GM08714 (cell line): ENCODE results near the gene ACTA1.

ENCODE experiments used
- H3K4me3 ChIP-seq: fragments of 200-500 bp; sonication (Bioruptor generic); 2 replicates; pipeline ENCODE4 v1.5.1; 2014; ENCODE audit warnings: mild to moderate bottlenecking, low read length, inconsistent platforms
- ZNF274 ChIP-seq: IDR thresholded peaks from 2 replicates; pipeline ENCODE4 v1.6.1; 2012; ENCODE audit warnings: mild to moderate bottlenecking, low read depth, low read length

The ACTA1 gene

DNA sequence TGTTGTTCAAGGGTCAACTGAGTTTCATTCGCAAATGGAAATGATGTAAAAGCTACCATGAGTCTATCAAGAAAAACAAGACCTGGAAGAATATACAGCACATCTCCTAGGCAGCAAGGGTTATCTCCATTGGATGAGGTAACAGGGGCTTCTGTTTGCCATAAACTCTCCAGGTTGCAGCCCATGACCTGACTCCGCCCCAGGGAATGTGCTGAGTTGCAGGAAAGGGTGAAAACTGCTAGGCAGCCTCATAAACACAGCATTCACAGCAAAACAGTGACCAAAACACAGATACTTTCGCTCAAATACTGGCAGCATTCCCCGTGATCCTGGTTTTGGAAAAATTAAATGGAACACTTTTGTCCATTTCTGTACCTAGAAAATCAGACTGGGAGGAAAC is 20.2 kb upstream of the ACTA1 start:
- H3K4me3 ChIP-seq, result no peak overlapping the region
- TF ChIP-seq ZNF274, result no peak

DNA sequence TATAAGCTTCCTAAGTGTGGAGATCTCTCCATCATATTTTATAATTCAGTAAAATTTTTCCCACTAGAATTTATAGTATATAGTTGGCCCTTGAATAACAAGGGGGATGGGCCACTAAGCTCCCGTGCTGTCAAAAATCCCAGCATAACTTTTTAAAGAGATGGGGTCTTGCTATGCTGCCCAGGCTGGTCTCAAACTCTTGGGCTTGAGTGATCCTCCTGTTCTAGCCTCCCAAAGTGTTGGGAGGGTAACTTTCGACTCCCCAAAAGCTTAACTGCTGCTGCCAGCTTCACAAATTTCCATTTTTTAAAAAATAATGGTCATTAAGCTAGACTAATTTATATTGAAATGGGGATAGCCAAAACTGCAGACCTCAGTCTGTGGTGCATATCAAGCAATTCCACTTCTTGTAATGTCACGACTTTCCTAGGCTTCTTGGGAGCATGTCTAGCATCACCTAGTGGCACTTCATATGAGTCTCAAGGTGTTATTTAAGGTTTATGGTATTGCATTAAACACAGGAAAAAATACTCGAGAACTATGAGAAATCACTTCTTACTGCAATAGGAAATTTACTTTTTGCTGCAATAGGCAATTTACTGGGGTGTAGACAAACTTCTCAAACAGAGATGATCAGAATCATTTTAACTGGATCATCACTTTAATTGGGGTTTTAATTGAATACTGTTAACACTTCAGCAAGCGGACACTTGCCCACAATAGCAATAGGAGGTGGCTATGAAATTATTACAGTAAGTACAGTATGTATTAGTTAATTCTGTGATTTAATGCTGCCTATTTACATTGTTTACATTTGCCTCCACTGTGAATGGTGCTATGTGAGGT is 19.3 kb upstream of the ACTA1 start:
- no peak for TF ChIP-seq ZNF274
- H3K4me3 ChIP-seq, result no peak overlapping the region

DNA sequence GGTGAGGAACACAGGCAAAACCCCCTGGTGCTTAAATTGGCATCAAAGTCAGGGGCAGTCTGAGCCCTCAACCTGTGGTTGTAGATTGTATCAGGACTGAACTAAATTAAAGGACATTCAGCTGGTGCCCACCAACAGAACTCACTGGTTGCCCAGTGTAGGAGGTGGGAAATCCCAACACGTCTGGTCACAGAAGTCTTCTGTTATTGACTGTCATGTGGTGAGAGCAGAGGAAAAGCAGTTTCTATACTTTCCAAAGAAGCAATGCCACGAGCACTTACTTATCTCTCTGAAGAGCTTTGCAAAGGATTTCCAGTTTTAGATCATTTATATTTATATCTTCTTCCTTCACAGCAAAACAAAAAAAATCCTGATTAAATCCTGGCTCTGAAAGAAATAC is 15.0 kb upstream of the ACTA1 start:
- no peak for TF ChIP-seq ZNF274
- H3K4me3 ChIP-seq, result no peak overlapping the region

DNA sequence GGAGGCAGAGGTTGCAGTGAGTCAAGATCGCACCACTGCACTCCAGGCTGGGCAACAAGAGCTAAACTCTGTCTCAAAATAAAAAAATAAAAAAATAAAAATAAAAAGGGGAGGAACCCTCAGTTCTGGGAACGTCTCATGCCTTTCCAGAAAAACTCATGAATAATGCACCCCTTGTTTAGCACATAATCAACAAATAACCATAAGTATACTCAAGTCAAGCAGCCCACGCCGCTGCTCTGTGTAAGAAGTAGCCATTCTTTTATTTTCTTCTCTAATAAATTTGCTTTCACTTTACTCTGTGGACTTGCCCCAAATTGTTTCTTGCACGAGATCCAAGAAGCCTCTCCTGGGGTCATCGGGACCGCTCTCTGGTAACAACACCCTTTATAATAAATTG is 14.5 kb upstream of the ACTA1 start:
- no peak overlapping the region for H3K4me3 ChIP-seq
- TF ChIP-seq ZNF274, result no peak

DNA sequence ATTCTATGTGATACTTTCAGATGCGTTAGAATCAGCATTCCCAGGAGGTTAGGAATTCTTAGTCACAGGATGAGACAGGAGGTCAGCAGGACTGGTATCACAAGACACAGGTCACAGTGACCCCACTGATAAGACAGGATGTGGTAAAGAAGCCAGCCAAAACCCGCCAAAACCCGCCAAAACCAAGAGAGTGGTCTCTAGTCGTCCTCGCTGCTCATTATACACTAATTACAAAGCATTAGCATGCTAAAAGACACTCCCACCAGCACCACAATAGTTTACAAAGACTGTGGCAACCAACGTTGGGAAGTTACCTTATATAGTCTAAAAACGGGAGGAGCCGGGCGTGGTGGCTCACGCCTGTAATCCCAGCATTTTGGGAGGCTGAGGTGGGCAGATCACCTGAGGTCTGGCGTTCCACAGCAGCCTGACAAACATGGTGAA is 13.9 kb upstream of the ACTA1 start:
- H3K4me3 ChIP-seq, result no peak overlapping the region
- TF ChIP-seq ZNF274, result no peak

DNA sequence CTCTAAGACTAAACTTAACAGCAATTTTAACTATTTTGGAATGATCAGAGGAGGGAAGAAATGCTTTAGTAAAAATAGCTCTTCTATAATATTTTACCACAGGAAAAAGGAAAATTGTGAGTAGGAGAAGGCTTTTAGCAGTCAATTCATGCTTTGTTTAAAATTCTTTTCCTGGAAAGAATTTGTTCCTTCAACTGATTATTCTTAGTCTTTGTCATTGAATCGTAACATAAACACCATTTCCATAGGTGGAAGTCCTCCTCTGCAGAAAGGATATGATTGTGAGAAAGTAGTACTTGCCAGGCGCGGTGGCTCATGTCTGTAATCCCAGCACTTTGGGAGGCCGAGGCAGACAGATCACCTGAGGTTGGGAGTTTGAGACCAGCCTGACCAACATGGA is 11.9 kb upstream of the ACTA1 start:
- H3K4me3 ChIP-seq, result no peak overlapping the region
- TF ChIP-seq ZNF274, result no peak

DNA sequence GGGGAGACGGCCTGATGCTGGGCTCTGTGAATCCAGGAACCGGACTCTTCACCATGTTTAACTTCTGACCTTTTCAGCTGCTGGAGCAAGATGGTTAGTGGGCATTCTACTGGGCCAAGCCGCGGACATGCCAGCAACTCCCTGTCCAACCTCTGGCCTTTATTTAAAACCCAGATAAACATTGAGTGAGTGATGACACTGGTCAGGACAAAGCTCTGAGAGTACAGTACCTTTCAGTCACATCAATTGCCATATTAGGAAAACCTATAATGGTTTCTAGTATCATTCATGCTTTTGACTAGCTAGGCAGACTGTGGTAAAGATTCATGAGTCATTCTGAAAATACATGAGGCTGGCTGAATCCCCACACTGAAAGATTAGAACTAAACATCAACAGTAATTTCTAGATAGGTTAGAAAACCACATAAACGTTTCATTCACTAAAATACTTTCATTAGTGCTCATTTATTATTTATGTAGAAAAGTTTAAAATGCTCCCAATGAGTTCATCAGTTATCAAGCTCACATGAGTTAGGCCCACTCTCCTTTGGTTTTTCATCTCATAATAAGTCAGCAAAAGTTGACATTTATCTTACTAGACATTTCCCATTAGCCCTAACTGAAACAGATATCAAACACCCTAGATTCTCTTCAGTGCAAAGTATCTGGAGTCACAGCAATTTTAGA is 7.1 kb upstream of the ACTA1 start:
- H3K4me3 ChIP-seq, result no peak overlapping the region
- no peak for TF ChIP-seq ZNF274

DNA sequence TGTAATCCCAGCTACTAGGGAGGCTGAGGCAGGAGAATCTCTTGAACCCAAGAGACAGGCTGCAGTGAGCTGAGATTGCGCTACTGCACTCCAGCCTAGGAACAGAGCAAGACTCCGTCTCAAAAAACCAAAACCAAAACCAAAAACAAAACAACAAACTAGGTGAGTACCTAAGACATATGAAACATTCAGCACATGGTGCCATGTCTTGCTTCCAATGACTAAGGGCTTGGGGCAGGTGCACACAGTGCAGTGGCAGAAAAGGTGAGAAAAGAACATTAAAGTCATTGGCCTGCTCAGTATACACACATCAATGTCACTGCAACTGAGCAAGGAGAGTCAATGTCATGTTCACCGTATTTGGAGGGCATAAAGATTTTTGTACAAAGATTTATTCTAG is 4.1 kb upstream of the ACTA1 start:
- no peak overlapping the region for H3K4me3 ChIP-seq
- no peak for TF ChIP-seq ZNF274

DNA sequence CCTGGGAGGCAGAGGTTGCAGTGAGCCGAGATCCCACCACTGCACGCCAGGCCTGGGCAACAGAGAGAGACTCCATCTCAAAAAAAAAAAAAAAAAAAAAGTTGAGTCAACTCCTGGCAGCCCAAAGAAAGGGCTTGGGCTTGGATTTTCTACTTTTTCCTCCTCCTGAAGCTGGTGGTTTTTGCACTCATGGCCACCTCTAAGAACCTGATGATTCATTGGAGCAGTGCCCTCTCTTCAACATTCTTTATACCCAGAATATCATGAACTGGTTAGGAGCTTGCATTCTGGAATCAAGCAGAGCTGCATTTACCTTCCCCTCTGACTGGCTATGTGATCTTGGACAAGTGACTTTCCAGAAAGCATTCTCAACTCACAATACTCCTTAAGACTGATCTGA is 3.5 kb upstream of the ACTA1 start:
- TF ChIP-seq ZNF274, result no peak
- no peak overlapping the region for H3K4me3 ChIP-seq

DNA sequence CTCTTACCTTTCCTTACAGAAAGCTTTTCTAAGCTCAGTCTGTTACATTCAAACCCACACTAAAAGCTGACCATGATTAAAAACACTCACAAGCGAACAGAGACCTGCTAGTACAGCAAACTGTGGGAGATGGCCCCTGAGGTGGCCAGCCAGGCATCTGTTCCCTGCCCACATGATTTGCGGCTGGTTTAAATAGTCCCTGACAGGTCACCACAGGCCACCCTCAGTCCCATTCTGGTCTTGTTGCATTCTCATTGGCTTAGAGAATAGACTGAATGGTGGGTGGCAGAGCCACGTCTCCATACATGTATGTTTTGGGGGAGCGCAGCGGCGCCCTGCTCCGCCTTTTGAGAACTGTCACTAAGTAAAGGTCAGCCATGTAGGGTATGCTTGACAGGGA is 2.3 kb upstream of the ACTA1 start:
- H3K4me3 ChIP-seq, result no peak overlapping the region
- no peak for TF ChIP-seq ZNF274

DNA sequence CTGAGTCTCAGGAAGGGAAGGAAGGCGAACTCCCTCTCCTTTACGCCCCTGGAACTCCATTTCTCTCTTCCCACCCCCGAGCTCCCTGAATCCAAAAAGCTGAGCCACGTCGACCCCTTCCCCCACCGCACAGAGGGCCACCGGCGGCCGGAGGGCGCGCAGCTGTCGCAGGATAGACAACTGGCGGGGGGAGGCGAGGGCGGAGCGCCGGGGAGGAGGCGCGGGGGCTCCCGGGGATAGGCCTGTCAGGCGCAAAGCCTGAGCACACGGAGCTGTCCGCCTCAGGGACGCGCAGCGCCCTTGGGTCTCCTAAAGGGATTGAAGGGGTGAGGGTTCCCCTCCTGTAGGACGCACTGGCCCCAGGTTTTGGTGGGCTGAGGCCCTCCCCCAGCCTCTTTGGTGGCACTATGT is 752 bp upstream of the ACTA1 start:
- TF ChIP-seq ZNF274, result no peak
- H3K4me3 ChIP-seq, result no peak overlapping the region

DNA sequence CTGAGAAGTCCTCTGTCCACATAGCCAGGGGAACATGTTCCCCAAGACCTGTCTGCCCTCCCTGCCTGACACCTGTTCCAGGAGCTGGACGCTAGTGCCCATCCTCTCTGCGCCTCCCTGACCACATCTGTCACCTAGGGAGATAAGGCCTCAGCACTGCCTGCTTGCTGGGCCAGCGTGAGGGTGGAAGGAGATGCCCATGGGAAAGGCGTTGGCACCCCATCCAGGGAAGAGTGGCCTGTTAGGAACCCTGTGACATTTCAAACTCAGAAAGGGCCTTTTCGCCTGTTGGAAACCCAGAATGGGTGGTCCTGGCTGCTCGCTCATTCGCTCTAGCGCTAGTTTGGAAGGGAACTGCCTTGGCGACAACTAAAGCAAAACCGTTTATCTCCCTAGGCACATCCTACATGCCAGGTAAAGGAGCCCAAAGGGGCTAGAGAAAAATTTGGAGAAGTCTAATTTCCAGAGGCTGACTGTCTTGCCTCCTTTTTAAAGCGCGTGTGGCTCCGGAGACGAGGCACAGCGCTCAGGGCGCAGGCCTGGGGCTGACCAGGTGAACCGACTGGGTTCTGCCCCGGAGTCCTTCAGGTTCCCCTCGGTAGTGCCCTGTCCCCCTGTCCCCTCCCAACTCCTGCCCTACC is 410 bp downstream of the ACTA1 start:
- H3K4me3 ChIP-seq, result no peak overlapping the region
- TF ChIP-seq ZNF274, result no peak

DNA sequence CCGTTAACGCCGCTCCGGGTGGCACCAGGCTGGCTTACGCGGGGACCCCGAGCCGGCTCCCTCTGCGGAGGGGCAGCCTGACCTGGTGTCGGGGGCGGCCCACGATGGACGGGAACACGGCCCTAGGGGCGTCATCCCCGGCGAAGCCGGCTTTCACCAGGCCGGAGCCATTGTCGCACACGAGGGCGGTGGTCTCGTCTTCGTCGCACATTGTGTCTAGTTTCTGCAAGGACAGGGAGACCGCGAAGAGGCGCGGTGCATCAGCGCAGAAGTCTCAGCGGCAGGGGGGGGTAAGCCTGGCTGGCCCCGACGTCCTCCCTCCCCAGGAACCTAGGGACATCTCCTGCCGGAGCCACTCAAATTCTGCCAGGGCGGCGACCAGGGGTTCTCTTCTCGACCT is 989 bp downstream of the ACTA1 start:
- TF ChIP-seq ZNF274, result no peak
- no peak overlapping the region for H3K4me3 ChIP-seq

DNA sequence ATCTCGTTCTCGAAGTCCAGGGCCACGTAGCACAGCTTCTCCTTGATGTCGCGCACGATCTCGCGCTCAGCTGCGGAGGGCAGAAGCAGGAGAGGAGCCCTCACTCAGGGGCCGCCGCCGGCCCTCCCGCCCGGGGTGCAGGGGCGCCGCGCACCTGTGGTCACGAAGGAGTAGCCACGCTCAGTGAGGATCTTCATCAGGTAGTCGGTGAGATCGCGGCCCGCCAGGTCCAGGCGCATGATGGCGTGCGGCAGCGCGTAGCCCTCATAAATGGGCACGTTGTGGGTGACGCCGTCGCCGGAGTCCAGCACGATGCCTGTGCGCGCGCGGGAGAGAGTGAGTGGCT is 1.8 kb downstream of the ACTA1 start:
- no peak for TF ChIP-seq ZNF274
- H3K4me3 ChIP-seq, result no peak overlapping the region
